Tibial nerve (tissue), 4 donors: ENCODE results near the gene PGAP3.

Experiments
- EP300 ChIP-seq, 2 donors: sonication (generic); formaldehyde crosslinking; IDR thresholded peaks; one replicate each; pipeline ENCODE4 v1.6.1; 2017; ENCODE audit warnings: antibody characterized with exemption in 2 of 2, mild to moderate bottlenecking in 1 of 2
- POLR2A ChIP-seq, 2 donors: fragments of 450-650 bp; IDR thresholded peaks; one replicate each; pipeline ENCODE4 v1.6.1; 2017; ENCODE audit warnings: antibody characterized with exemption in 2 of 2, mild to moderate bottlenecking in 2 of 2, moderate library complexity in 2 of 2
- TF ChIP-seq, protein P1 (sequence below), 5 experiments: fragments of 200-600 bp in 3 of 5; fragments of 450-650 bp in 2 of 5; sonication (generic) in 3 of 5; IDR thresholded peaks; one replicate each; pipeline ENCODE4 v1.5.1; 2016 to 2019; ENCODE audit warnings: antibody characterized with exemption in 5 of 5, mild to moderate bottlenecking in 3 of 5, moderate library complexity in 2 of 5

GRCh38 chr17:39626171-39627046 is 61.4 kb downstream of the PGAP3 start, which contains the start of gene PPP1R1B:
- no peak for TF ChIP-seq EP300 (IDR thresholded peaks at IDR 0.05)
- TF ChIP-seq, protein P1, sequence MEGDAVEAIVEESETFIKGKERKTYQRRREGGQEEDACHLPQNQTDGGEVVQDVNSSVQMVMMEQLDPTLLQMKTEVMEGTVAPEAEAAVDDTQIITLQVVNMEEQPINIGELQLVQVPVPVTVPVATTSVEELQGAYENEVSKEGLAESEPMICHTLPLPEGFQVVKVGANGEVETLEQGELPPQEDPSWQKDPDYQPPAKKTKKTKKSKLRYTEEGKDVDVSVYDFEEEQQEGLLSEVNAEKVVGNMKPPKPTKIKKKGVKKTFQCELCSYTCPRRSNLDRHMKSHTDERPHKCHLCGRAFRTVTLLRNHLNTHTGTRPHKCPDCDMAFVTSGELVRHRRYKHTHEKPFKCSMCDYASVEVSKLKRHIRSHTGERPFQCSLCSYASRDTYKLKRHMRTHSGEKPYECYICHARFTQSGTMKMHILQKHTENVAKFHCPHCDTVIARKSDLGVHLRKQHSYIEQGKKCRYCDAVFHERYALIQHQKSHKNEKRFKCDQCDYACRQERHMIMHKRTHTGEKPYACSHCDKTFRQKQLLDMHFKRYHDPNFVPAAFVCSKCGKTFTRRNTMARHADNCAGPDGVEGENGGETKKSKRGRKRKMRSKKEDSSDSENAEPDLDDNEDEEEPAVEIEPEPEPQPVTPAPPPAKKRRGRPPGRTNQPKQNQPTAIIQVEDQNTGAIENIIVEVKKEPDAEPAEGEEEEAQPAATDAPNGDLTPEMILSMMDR (IDR thresholded peaks at IDR 0.05), result no peak
- TF ChIP-seq POLR2A (IDR thresholded peaks at IDR 0.05), result no peak
